Measurements from ENCODE around the gene PODXL. TPM values are rescaled to one million over a fixed set of nuclear protein-coding genes. Genes with fewer than 3 reads are reported as not detected.

The PODXL gene
- total and polyA plus RNA-seq, 2 of the 8 experiments (the other 6 are each of a cell fraction or from before 2014, with no cell fraction given), result 638 to 925 TPM

DNA sequence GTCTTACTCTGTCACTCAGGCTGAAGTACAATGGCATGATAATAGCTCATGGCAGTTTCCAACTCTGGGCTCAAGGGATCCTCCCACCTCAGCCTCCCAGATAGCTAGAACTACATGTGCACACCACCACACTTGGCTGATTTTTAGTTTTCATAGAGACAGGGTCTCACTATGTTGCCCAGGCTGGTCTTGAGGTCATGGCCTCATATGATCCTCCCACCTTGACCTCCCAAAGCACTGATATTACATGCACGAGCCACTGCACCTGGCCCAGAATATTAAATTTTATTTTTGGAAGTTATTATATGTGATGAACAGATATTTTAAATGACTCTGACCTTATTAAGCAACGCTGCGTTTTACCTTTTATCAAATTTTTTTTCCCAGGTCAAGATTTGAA is 94.4 kb downstream of the PODXL start:
- Histone ChIP-seq H4K20me1 (replicated peaks in 1 of 2; ENCODE audit: control insufficient read depth in 1 of 2, insufficient read depth in 2 of 2, low read length in 2 of 2) (no peaks in the 10 kb centered on the region), H3K23ac (ENCODE audit: insufficient read length) (no peak overlapping the region), H3K9ac (replicated peaks in 1 of 4; ENCODE audit: extremely low read depth in 1 of 4, low read depth in 3 of 4, low read length in 3 of 4) (no peak overlapping the region), H3K9me3 (ENCODE audit: insufficient read depth in 2 of 2, low read depth in 1 of 2, low read length in 1 of 2) (no peaks in the 10 kb centered on the region), H2AFZ (ENCODE audit: low read length) (no peak overlapping the region), H2BK120ac (replicated peaks; ENCODE audit: low read depth, low read length) (no peak overlapping the region), H3K79me2 (ENCODE audit: control insufficient read depth in 1 of 2, insufficient read depth in 2 of 2, low read length in 2 of 2) (no peaks in the 10 kb centered on the region), H3K23me2 (ENCODE audit: low read depth, low read length) (no peaks in the 10 kb centered on the region), H2BK15ac (ENCODE audit: low read length) (no peak overlapping the region), H4K91ac (replicated peaks; ENCODE audit: insufficient read length, low read length) (no peak overlapping the region), H2AK5ac (ENCODE audit: low read depth, low read length) (no peak overlapping the region), H3K56ac (replicated peaks; ENCODE audit: insufficient read length, low read depth, low read length) (no peak overlapping the region), H2BK20ac (ENCODE audit: low read length) (no peak overlapping the region), H2BK12ac (ENCODE audit: low read depth, low read length) (no peak overlapping the region), H3K27ac (ENCODE audit: low read depth, low read length) (no peak overlapping the region), H4K8ac (ENCODE audit: extremely low read depth, insufficient read depth, low read length) (no peak overlapping the region), H3K14ac (ENCODE audit: insufficient read length) (no peak overlapping the region), H3K36me3 (ENCODE audit: control insufficient read depth in 2 of 4, insufficient read depth in 4 of 4, low read length in 3 of 4) (peaks cover 0 to 26% (median 9%) of the 10 kb centered on the region in 4 experiments; a peak in 5 of 8 replicates), H3K27me3 (replicated peaks in 1 of 4; ENCODE audit: control insufficient read depth in 3 of 4, extremely low read depth in 1 of 4, insufficient read depth in 3 of 4, low read length in 3 of 4) (no peaks in the 10 kb centered on the region), H3K79me1 (ENCODE audit: low read depth, low read length) (no peaks in the 10 kb centered on the region), H3K18ac (ENCODE audit: extremely low read depth, low read length) (no peak overlapping the region), H3K4ac (replicated peaks; ENCODE audit: insufficient read length, low read depth, low read length) (no peak overlapping the region), H3K4me1 (replicated peaks in 1 of 4; ENCODE audit: control insufficient read depth in 3 of 4, insufficient read depth in 4 of 4, low read length in 3 of 4) (no peaks in the 10 kb centered on the region), H4K5ac (ENCODE audit: insufficient read length, low read depth, low read length) (no peak overlapping the region), H3K4me3 (ENCODE audit: extremely low read depth in 1 of 4, insufficient read depth in 2 of 4, low read depth in 3 of 4, low read length in 4 of 4) (no peak overlapping the region), H3K4me2 (ENCODE audit: insufficient read depth in 1 of 2, low read depth in 2 of 2, low read length in 2 of 2) (no peak overlapping the region), H2BK5ac (ENCODE audit: low read depth, low read length) (no peak overlapping the region)
- POLR2A ChIA-PET (ENCODE audit: partially characterized antibody), result no interaction called here
- FAIRE-seq (no peak), DNase-seq (ENCODE audit: low read depth in 1 of 2, low spot score in 2 of 2) (no peak)
- WGBS, 2 experiments (ENCODE audit: extremely low coverage in 1 of 2, insufficient coverage in 1 of 2, insufficient read length in 1 of 2, insufficient replicate concordance in 2 of 2, low coverage in 1 of 2, low lambda C conversion rate in 2 of 2, missing lambda C conversion rate in 1 of 2), result 93% methylated on average over 3 of the region's 3 CpGs; no CpG with 5 or more reads in 1 of the 2 experiments
- CTCF ChIA-PET (ENCODE audit: partially characterized antibody), result interaction anchor here (0.5 to 0.8 kb wide), 3 partner anchors 24 to 1585 kb away, joined by 3 to 4 read pairs (median 3); no protein-coding TSS in a partner anchor
- TF ChIP-seq SIN3A (conservative IDR thresholded peaks at IDR 0.05 in 1 of 2, IDR thresholded peaks at IDR 0.05 in 1 of 2; ENCODE audit: low read depth in 1 of 2, low read length in 2 of 2) (no peak), BACH1 (IDR thresholded peaks at IDR 0.05; ENCODE audit: low read length) (no peak), CBX5 (IDR thresholded peaks at IDR 0.05; ENCODE audit: low read depth, low read length) (no peak), CHD1 (IDR thresholded peaks at IDR 0.05; ENCODE audit: low read depth, low read length) (no peak), SAP30 (IDR thresholded peaks at IDR 0.05; ENCODE audit: insufficient read depth, insufficient replicate concordance, low read length) (no peak), ASH2L (IDR thresholded peaks at IDR 0.05; ENCODE audit: low read length) (no peak), CHD2 (IDR thresholded peaks at IDR 0.05; ENCODE audit: low read length) (no peak), TEAD4 (IDR thresholded peaks at IDR 0.05; ENCODE audit: low read depth, low read length) (no peak), SP4 (IDR thresholded peaks at IDR 0.05; ENCODE audit: low read length) (no peak), NRF1 (IDR thresholded peaks at IDR 0.05; ENCODE audit: low read depth, low read length) (no peak), CEBPB (IDR thresholded peaks at IDR 0.05; ENCODE audit: low read depth, low read length) (no peak)
- TF ChIP-seq, protein P1, sequence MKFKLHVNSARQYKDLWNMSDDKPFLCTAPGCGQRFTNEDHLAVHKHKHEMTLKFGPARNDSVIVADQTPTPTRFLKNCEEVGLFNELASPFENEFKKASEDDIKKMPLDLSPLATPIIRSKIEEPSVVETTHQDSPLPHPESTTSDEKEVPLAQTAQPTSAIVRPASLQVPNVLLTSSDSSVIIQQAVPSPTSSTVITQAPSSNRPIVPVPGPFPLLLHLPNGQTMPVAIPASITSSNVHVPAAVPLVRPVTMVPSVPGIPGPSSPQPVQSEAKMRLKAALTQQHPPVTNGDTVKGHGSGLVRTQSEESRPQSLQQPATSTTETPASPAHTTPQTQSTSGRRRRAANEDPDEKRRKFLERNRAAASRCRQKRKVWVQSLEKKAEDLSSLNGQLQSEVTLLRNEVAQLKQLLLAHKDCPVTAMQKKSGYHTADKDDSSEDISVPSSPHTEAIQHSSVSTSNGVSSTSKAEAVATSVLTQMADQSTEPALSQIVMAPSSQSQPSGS (IDR thresholded peaks at IDR 0.05; ENCODE audit: low read length), result no peak
- TF ChIP-seq, protein P2, sequence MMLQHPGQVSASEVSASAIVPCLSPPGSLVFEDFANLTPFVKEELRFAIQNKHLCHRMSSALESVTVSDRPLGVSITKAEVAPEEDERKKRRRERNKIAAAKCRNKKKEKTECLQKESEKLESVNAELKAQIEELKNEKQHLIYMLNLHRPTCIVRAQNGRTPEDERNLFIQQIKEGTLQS (IDR thresholded peaks at IDR 0.05; ENCODE audit: insufficient read depth, low read depth, low read length), result no peak

Measured in H1 (cell line).